ENCODE measurements around the gene SORCS3.

GRCh38 chr10:105187243-105187642 is 546.2 kb downstream of the SORCS3 start:
- TF ChIP-seq, protein P1, sequence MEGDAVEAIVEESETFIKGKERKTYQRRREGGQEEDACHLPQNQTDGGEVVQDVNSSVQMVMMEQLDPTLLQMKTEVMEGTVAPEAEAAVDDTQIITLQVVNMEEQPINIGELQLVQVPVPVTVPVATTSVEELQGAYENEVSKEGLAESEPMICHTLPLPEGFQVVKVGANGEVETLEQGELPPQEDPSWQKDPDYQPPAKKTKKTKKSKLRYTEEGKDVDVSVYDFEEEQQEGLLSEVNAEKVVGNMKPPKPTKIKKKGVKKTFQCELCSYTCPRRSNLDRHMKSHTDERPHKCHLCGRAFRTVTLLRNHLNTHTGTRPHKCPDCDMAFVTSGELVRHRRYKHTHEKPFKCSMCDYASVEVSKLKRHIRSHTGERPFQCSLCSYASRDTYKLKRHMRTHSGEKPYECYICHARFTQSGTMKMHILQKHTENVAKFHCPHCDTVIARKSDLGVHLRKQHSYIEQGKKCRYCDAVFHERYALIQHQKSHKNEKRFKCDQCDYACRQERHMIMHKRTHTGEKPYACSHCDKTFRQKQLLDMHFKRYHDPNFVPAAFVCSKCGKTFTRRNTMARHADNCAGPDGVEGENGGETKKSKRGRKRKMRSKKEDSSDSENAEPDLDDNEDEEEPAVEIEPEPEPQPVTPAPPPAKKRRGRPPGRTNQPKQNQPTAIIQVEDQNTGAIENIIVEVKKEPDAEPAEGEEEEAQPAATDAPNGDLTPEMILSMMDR (conservative IDR thresholded peaks at IDR 0.05; ENCODE audit: low read length) = no peak
- TF ChIP-seq EZH2phosphoT487 (IDR thresholded peaks at IDR 0.05; ENCODE audit: borderline replicate concordance) = no peak

Measured in Loucy (cell line).